HepG2 (cell line): ENCODE data around the gene PKNOX2. TPM values are rescaled to one million over a fixed set of nuclear protein-coding genes. Genes with fewer than 3 reads are reported as not detected.

Experiments used
- ATAC-seq: fragments of 200-7000 bp; cut with Tn5 transposase; 3 replicates; pipeline ENCODE4 v1.9.1; 2020; ENCODE audit warnings: mild to moderate bottlenecking, moderate library complexity
- BruUV-seq: library from RNA; stranded (reverse); fragments of 400-500 nt; replicated peaks from 2 replicates; lab custom pipeline; 2021; lab: Mats Ljungman, UMichigan
- CTCF ChIA-PET: fragments of 300-600 bp; formaldehyde crosslinking; extraction: SDS; loops from one replicate; lab custom pipeline; 2021; ENCODE audit warnings: low total read pairs, inconsistent platforms, low intra/inter-chr PET ratio; lab: Yijun Ruan, JAX
- POLR2A ChIA-PET: fragments of 350-600 bp; sonication (Branson Sonifier 250); formaldehyde crosslinking; loops from one replicate; lab custom pipeline; 2020; ENCODE audit warnings: antibody characterized with exemption, inconsistent platforms; lab: Yijun Ruan, JAX
- DNase-seq: peaks from one replicate; pipeline ENCODE4 v3.0.0-alpha.2; 2015; ENCODE audit warnings: low spot score
- FAIRE-seq: peaks from 3 replicates; lab custom pipeline; 2011; peaks lifted over from hg19 to GRCh38; lab: Jason Lieb, UNC
- H2AFZ ChIP-seq: one replicate; pipeline ENCODE4 v1.6.1; 2011; ENCODE audit warnings: low read length, inconsistent platforms
- H3K27ac ChIP-seq: fragments of 300-600 bp; 3 replicates; pipeline ENCODE4 v1.8.0; 2011; ENCODE audit warnings: mixed run types, mild to moderate bottlenecking, mixed read lengths, low read length, inconsistent platforms; ENCODE audit not compliant: insufficient read depth; ENCODE audit errors: extremely low read length
- H3K27me3 ChIP-seq, 2 experiments: fragments of 200-600 bp in 1 of 2; 2 replicates in 1 of 2; 3 replicates in 1 of 2; pipeline versions ENCODE4 v1.6.0 to v1.8.0; 2011; ENCODE audit warnings: low read length in 2 of 2, mild to moderate bottlenecking in 2 of 2, moderate library complexity in 2 of 2, inconsistent platforms in 1 of 2; ENCODE audit not compliant: insufficient read depth in 2 of 2, control insufficient read depth in 1 of 2
- H3K36me3 ChIP-seq, 2 experiments: fragments of 200-600 bp in 1 of 2; replicated peaks in 1 of 2; 2 replicates in 1 of 2; 3 replicates in 1 of 2; pipeline versions ENCODE4 v1.5.1 to v1.8.0; 2011; ENCODE audit warnings: low read length in 2 of 2, inconsistent platforms in 1 of 2; ENCODE audit not compliant: insufficient read depth in 2 of 2, control insufficient read depth in 1 of 2
- H3K4me1 ChIP-seq: 2 replicates; pipeline ENCODE4 v1.5.1; 2012; ENCODE audit warnings: low read length, inconsistent platforms; ENCODE audit not compliant: insufficient read depth
- H3K4me2 ChIP-seq: 2 replicates; pipeline ENCODE4 v1.6.0; 2011; ENCODE audit warnings: low read depth, low read length, inconsistent platforms
- H3K4me3 ChIP-seq, 3 experiments: fragments of 200-600 bp in 1 of 3; sonication (generic), shearing (Covaris generic) in 1 of 3; replicated peaks in 1 of 3; 2 replicates each; pipeline ENCODE4 v1.5.1; 2011 to 2016; ENCODE audit warnings: low read length in 3 of 3, inconsistent platforms in 2 of 3, low read depth in 2 of 3, mild to moderate bottlenecking in 2 of 3, control low read depth in 1 of 3, mixed read lengths in 1 of 3; ENCODE audit not compliant: insufficient read depth in 1 of 3
- H3K79me2 ChIP-seq: one replicate; pipeline ENCODE4 v1.6.1; 2011; ENCODE audit warnings: low read length, inconsistent platforms; ENCODE audit not compliant: insufficient read depth
- H3K9ac ChIP-seq: 2 replicates; pipeline ENCODE4 v1.6.0; 2011; ENCODE audit warnings: mild to moderate bottlenecking, low read depth, low read length, inconsistent platforms; ENCODE audit not compliant: insufficient read depth
- H3K9me3 ChIP-seq: 2 replicates; pipeline ENCODE4 v1.5.1; 2012; ENCODE audit warnings: mild to moderate bottlenecking, low read length
- H4K20me1 ChIP-seq: 2 replicates; pipeline ENCODE4 v1.6.0; 2011; ENCODE audit warnings: inconsistent platforms, mild to moderate bottlenecking, low read length, moderate library complexity; ENCODE audit not compliant: insufficient read depth
- GATAD1 ChIP-seq: IDR thresholded peaks from 2 replicates; pipeline ENCODE4 v1.6.1; 2016; ENCODE audit warnings: missing genetic modification reagents, missing compliant biosample characterization
- KIAA2018 ChIP-seq: sonication (generic); formaldehyde crosslinking; IDR thresholded peaks from 2 replicates; pipeline ENCODE4 v1.5.0; 2020; ENCODE audit warnings: mild to moderate bottlenecking, missing genetic modification reagents, borderline replicate concordance
- MBNL3 ChIP-seq: fragments of 250-450 bp; sonication (Bioruptor Pico); conservative IDR thresholded peaks from 2 replicates; pipeline ENCODE4 v1.8.0; 2022; ENCODE audit warnings: mild to moderate bottlenecking, inconsistent platforms
- MTA1 ChIP-seq: sonication (generic); formaldehyde crosslinking; IDR thresholded peaks from 2 replicates; pipeline ENCODE4 v1.4.0; 2020; ENCODE audit warnings: missing genetic modification reagents, mild to moderate bottlenecking, borderline replicate concordance
- SMAD1 ChIP-seq: sonication (generic); formaldehyde crosslinking; IDR thresholded peaks from 2 replicates; pipeline ENCODE4 v1.4.0; 2020; ENCODE audit warnings: missing genetic modification reagents, low read depth, mild to moderate bottlenecking, borderline replicate concordance
- TCF7L2 ChIP-seq: IDR thresholded peaks from 2 replicates; pipeline ENCODE4 v1.6.1; 2011; ENCODE audit warnings: mild to moderate bottlenecking, low read depth, low read length, moderate library complexity
- ZKSCAN5 ChIP-seq: sonication (generic); formaldehyde crosslinking; IDR thresholded peaks from 2 replicates; pipeline ENCODE4 v1.5.1; 2020; ENCODE audit warnings: mild to moderate bottlenecking, missing genetic modification reagents
- ZMYM4 ChIP-seq: sonication (generic); formaldehyde crosslinking; IDR thresholded peaks from 2 replicates; pipeline ENCODE4 v1.8.1; 2023; ENCODE audit warnings: mild to moderate bottlenecking, missing genetic modification reagents
- ZNF232 ChIP-seq: sonication (generic); formaldehyde crosslinking; IDR thresholded peaks from 2 replicates; pipeline ENCODE4 v1.4.0; 2020; ENCODE audit warnings: missing genetic modification reagents, borderline replicate concordance
- ZNF781 ChIP-seq: sonication (generic); formaldehyde crosslinking; IDR thresholded peaks from 2 replicates; pipeline ENCODE4 v1.5.1; 2020; ENCODE audit warnings: borderline replicate concordance, mild to moderate bottlenecking, missing genetic modification reagents; ENCODE audit errors: not compliant biosample characterization
- ZNF891 ChIP-seq: sonication (generic); formaldehyde crosslinking; IDR thresholded peaks from 2 replicates; pipeline ENCODE4 v1.5.0; 2020; ENCODE audit warnings: mild to moderate bottlenecking, missing genetic modification reagents
- WGBS: methylation state at CpG from one replicate; pipeline ENCODE4 v1.1.6; 2017; ENCODE audit warnings: low lambda C conversion rate; 5-methylcytosine and 5-hydroxymethylcytosine counted together
- in situ Hi-C: cut with HindIII; loops from 2 replicates; pipeline ENCODE4 v1.10.0; 2017; ENCODE audit warnings: low pct_unique_long_range_greater_than_20kb; ENCODE audit not compliant: extremely low pct_ligation_motif_present
- intact Hi-C: fragments of 100-400 bp; cut with micrococcal nuclease; formaldehyde crosslinking; loops from one replicate; pipeline ENCODE4 v1.10.0; 2022; ENCODE audit not compliant: unreplicated experiment
- polyA plus RNA-seq, 8 experiments: library from polyadenylated mRNA; depleted of rRNA in 3 of 8; stranded (reverse) in 7 of 8; unstranded in 1 of 8; fragments of >200 nt; fragmentation: Illumina TruSeq in 4 of 8; extraction: Trizol in 4 of 8; gene quantifications; 2 replicates each; pipeline versions ENCODE4 v1.2.1 to v1.2.3, GENCODE V29; 2011 to 2016; ENCODE audit warnings: low read depth in 4 of 8, missing spikeins in 1 of 8, mixed read lengths in 1 of 8; ENCODE audit not compliant: insufficient read depth in 1 of 8
- total RNA-seq, 5 experiments: library from RNA; depleted of rRNA; stranded (reverse); fragments of >200 nt; fragmentation: Illumina TruSeq; extraction: Trizol; gene quantifications; 2 replicates each; pipeline ENCODE4 v1.2.3, GENCODE V29; 2016; ENCODE audit warnings: low read depth in 1 of 5
- TF ChIP-seq, protein P1 (sequence below): sonication (generic); formaldehyde crosslinking; IDR thresholded peaks from 2 replicates; pipeline ENCODE4 v1.4.0; 2020; ENCODE audit warnings: missing genetic modification reagents, borderline replicate concordance

PKNOX2 gene
- total and polyA plus RNA-seq, 2 of the 13 experiments (the other 11 are each of a cell fraction or from before 2014, with no cell fraction given), result not detected

- 7% methylated on average over 7 of the region's 7 CpGs for WGBS
- Histone ChIP-seq H4K20me1 (no peaks in the 10 kb centered on the region), H2AFZ (no peak overlapping the region), H3K9me3 (no peaks in the 10 kb centered on the region), H3K4me3 (no peak overlapping the region), H3K27me3 (peaks cover 1 to 23% of the 10 kb centered on the region in 2 experiments; a peak in 2 of 5 replicates), H3K79me2 (no peaks in the 10 kb centered on the region), H3K36me3 (no peaks in the 10 kb centered on the region), H3K27ac (no peak overlapping the region), H3K4me1 (no peaks in the 10 kb centered on the region), H3K4me2 (no peak overlapping the region), H3K9ac (no peak overlapping the region)
- no peak for ATAC-seq
- CTCF ChIA-PET, result no interaction called here
- POLR2A ChIA-PET, result no interaction called here
- TF ChIP-seq, protein P1, sequence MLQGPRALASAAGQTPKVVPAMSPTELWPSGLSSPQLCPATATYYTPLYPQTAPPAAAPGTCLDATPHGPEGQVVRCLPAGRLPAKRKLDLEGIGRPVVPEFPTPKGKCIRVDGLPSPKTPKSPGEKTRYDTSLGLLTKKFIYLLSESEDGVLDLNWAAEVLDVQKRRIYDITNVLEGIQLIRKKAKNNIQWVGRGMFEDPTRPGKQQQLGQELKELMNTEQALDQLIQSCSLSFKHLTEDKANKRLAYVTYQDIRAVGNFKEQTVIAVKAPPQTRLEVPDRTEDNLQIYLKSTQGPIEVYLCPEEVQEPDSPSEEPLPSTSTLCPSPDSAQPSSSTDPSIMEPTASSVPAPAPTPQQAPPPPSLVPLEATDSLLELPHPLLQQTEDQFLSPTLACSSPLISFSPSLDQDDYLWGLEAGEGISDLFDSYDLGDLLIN, result no peak
- TF ChIP-seq MTA1 (no peak), SMAD1 (CRISPR knock-in tag) (no peak), ZNF891 (CRISPR knock-in tag) (no peak), TCF7L2 (no peak), GATAD1 (CRISPR knock-in tag) (no peak), ZNF232 (CRISPR knock-in tag) (no peak), ZKSCAN5 (CRISPR knock-in tag) (no peak), MBNL3 (no peak), ZNF781 (CRISPR knock-in tag) (no peak), KIAA2018 (no peak), ZMYM4 (no peak)
- no peak for DNase-seq
- intact Hi-C loops, result no loop called here
- in situ Hi-C loops, result no loop called here
- no TSS peak for BruUV-seq
- no peak for FAIRE-seq
Measured at GRCh38 chr11:125365196-125365931, 200.8 kb downstream of the PKNOX2 start.
